Measurements from ENCODE around the gene EPRS1. TPM values are rescaled to one million over a fixed set of nuclear protein-coding genes. Genes with fewer than 3 reads are reported as not detected.
"Not testable (repeated sequence)": the region's sequence is repeated elsewhere in the genome, so short reads cannot be mapped to it uniquely, and the experiment has no call there.

Gene EPRS1
- 100 to 1,000 TPM; 204 to 218 TPM for total RNA-seq

GRCh38 chr1:220046052-220046930 lies at the start of gene EPRS1:
Gene EPRS1 (minus strand): TSS chr1:220046505. CDS start chr1:220046388, 117 bp downstream.
- DNase-seq = peak; percentile 94 to 95
- peak within 1 kb of the TSS; percentile 98 to 100 for H3K4me3 Mint-ChIP-seq
- no peaks in the 10 kb centered on the region for H3K27me3 Mint-ChIP-seq (ENCODE audit: low read depth)
- ATAC-seq (replicated peaks in 1 of 2) = peak; percentile 98 to 99
- H3K27ac Mint-ChIP-seq = peak within 1 kb of the TSS; percentile 99
- H3K36me3 Mint-ChIP-seq (ENCODE audit: insufficient read depth in 2 of 2) = peaks cover 7 to 16% of the 10 kb centered on the region in 2 donors
- no peaks in the 10 kb centered on the region for H3K9me3 Mint-ChIP-seq
- peaks cover 47% of the 10 kb centered on the region for H3K4me1 Mint-ChIP-seq (ENCODE audit: low read depth)

GRCh38 chr1:220094016-220094911 lies 48.0 kb upstream of the EPRS1 start, which contains the start of gene IARS2:
Gene IARS2 (plus strand): TSS chr1:220094132. CDS start chr1:220094217, 85 bp downstream.
- Mint-ChIP-seq H3K4me1 (ENCODE audit: low read depth) (peaks cover 36% of the 10 kb centered on the region), H3K36me3 (ENCODE audit: insufficient read depth in 2 of 2) (peaks cover 4 to 15% of the 10 kb centered on the region in 2 donors), H3K27me3 (ENCODE audit: low read depth) (no peaks in the 10 kb centered on the region), H3K9me3 (no peaks in the 10 kb centered on the region), H3K27ac (peak within 1 kb of the TSS; percentile 73), H3K4me3 (peak within 1 kb of the TSS; percentile 57 to 75)
- ATAC-seq (replicated peaks in 1 of 2) (peak; percentile 79 to 80), DNase-seq (peak; percentile 94 to 95)

DNA sequence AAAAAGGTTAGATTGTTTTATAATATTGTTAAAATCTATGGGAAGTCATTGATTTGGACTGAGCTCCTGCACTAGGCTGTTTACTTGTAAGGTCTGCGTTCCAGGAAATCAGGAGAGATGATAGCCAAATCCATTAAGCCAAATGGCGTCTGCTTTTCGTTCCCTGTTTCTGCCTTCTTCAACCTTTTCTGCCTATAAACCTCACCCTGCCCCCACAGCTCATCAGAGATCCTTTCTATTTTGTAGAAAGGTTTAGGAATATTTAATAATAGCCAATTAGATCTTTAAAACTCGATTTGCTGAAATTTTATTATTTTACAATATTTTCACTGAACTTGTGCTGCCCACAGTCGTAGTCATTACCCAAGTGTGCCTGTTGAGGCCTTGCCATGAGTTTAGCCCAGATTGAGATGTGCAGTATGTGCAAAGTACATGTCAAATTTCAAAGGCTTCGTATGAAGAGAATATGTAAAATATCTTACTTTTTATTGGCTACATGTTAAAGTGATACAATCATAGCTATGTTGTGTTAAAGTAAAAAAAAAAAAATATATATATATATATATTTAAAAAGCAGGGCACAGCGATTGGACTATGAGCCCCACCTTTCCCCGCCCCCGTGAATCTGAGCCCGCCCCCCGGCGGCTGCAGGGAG lies 47.2 kb upstream of the EPRS1 start:
- peaks cover 36% of the 10 kb centered on the region for H3K4me1 Mint-ChIP-seq (ENCODE audit: low read depth)
- no peaks in the 10 kb centered on the region for H3K9me3 Mint-ChIP-seq
- peak overlapping the region; percentile 13 to 44 for H3K4me3 Mint-ChIP-seq
- no peaks in the 10 kb centered on the region for H3K27me3 Mint-ChIP-seq (ENCODE audit: low read depth)
- ATAC-seq (replicated peaks in 1 of 2) = peak in 1 of 2 donors; percentile 2
- peak overlapping the region; percentile 73 for H3K27ac Mint-ChIP-seq
- H3K36me3 Mint-ChIP-seq (ENCODE audit: insufficient read depth in 2 of 2) = peaks cover 4 to 15% of the 10 kb centered on the region in 2 donors
- peak in 1 of 2 donors; percentile 5 for DNase-seq

DNA sequence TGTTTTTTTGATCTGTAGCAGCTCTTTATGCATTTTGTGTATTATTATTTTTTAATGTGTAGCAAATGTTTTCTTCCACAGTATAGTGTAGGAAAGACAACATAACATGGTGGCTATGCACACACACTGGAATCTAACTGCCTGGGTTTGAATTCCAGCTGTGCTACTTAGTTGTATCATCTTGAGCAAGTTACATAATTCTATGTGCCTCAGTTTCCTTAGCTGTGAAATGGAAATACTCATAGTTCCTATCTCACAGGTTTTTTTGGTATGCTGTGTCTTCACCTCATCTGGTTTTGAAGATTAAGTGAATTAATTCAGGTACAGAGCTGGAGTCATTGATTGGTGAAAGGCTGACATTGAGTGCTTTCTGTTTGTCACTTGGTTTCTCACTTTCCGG lies 46.4 kb upstream of the EPRS1 start:
- H3K27ac Mint-ChIP-seq = no peak overlapping the region
- peaks cover 4 to 14% of the 10 kb centered on the region in 2 donors for H3K36me3 Mint-ChIP-seq (ENCODE audit: insufficient read depth in 2 of 2)
- ATAC-seq (replicated peaks in 1 of 2) = no peak
- H3K9me3 Mint-ChIP-seq = no peaks in the 10 kb centered on the region
- H3K4me1 Mint-ChIP-seq (ENCODE audit: low read depth) = peaks cover 29% of the 10 kb centered on the region
- DNase-seq = no peak
- no peaks in the 10 kb centered on the region for H3K27me3 Mint-ChIP-seq (ENCODE audit: low read depth)
- no peak overlapping the region for H3K4me3 Mint-ChIP-seq

GRCh38 chr1:220089650-220090556 lies 43.6 kb upstream of the EPRS1 start, which contains the start of gene BPNT1:
Gene BPNT1 (minus strand): TSS chr1:220089788. CDS start chr1:220079846, 9,942 bp downstream.
- no peaks in the 10 kb centered on the region for H3K9me3 Mint-ChIP-seq
- DNase-seq (peak; percentile 96 to 97), ATAC-seq (replicated peaks in 1 of 2) (peak; percentile 78 to 79)
- peaks cover 0 to 3% of the 10 kb centered on the region in 2 donors for H3K36me3 Mint-ChIP-seq (ENCODE audit: insufficient read depth in 2 of 2)
- no peaks in the 10 kb centered on the region for H3K27me3 Mint-ChIP-seq (ENCODE audit: low read depth)
- peak within 1 kb of the TSS; percentile 98 for H3K27ac Mint-ChIP-seq
- peaks cover 10% of the 10 kb centered on the region for H3K4me1 Mint-ChIP-seq (ENCODE audit: low read depth)
- peak within 1 kb of the TSS; percentile 95 to 100 for H3K4me3 Mint-ChIP-seq

GRCh38 chr1:220086261-220086686 lies 40.0 kb upstream of the EPRS1 start:
- not testable (repeated sequence) for H3K27me3 Mint-ChIP-seq (ENCODE audit: low read depth); H3K9me3 Mint-ChIP-seq; ATAC-seq (replicated peaks in 1 of 2); H3K36me3 Mint-ChIP-seq (ENCODE audit: insufficient read depth in 2 of 2); H3K4me1 Mint-ChIP-seq (ENCODE audit: low read depth); H3K27ac Mint-ChIP-seq; H3K4me3 Mint-ChIP-seq; DNase-seq

- H3K9me3 Mint-ChIP-seq = no peaks in the 10 kb centered on the region
- H3K4me3 Mint-ChIP-seq = no peak overlapping the region
These were observed 38.2 kb upstream of the EPRS1 start for GRCh38 chr1:220084460-220084859.

GRCh38 chr1:220077887-220078286 lies 31.6 kb upstream of the EPRS1 start:
- no peaks in the 10 kb centered on the region for H3K4me1 Mint-ChIP-seq (ENCODE audit: low read depth)
- H3K27ac Mint-ChIP-seq = no peak overlapping the region
- no peak overlapping the region for H3K4me3 Mint-ChIP-seq
- DNase-seq = no peak
- H3K27me3 Mint-ChIP-seq (ENCODE audit: low read depth) = no peaks in the 10 kb centered on the region
- peak; percentile 43 to 69 for ATAC-seq (replicated peaks in 1 of 2)
- H3K9me3 Mint-ChIP-seq = no peaks in the 10 kb centered on the region
- peaks cover 0 to 4% of the 10 kb centered on the region in 2 donors for H3K36me3 Mint-ChIP-seq (ENCODE audit: insufficient read depth in 2 of 2)

More at GRCh38 chr1:220084460-220084859, 38.2 kb upstream of the EPRS1 start:
- Mint-ChIP-seq H3K27ac (no peak overlapping the region), H3K4me1 (ENCODE audit: low read depth) (no peaks in the 10 kb centered on the region), H3K27me3 (ENCODE audit: low read depth) (no peaks in the 10 kb centered on the region), H3K36me3 (ENCODE audit: insufficient read depth in 2 of 2) (peaks cover 0 to under 1% of the 10 kb centered on the region in 2 donors)
- ATAC-seq (replicated peaks in 1 of 2) = no peak
- DNase-seq = no peak

DNA sequence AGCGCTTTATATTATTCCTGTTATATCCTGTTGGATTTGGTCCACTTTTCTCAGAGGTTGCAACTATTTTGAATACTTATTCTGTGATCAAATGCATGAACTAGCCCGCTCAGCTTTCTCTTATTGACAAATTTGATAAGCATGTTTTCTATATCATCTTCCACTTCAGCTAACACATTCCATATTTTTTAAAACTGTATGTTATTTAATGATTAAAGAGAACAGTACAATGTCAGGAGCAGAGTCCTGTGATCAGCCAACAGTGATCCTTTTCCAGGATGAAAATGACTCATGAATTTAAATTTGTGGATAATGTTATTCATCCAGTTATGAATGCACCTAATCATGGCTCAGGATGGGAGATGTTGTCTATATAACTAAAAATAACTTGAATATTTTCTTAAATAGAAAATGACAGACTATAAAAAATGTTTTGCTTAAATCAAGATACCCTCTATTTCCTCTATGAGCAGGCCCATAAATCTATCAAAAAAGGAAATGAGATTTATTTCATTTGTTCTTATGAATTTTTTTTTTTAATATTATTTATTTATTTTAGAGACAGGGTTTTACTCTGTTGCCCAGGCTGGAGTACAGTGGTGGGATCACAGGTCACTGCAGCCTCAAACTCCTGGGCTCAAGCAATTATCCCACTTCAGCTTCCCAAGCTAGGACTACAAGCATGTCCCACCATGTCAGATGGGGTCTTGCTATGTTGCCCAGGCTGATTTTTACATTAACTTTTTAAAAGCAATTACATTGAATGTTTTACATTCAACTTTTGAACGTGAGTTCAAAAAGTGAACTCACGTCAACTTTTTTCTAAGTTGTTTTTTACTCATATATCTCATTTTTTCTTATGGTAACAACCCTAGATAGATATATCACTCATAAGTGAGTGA lies 30.8 kb upstream of the EPRS1 start:
- H3K27me3 Mint-ChIP-seq (ENCODE audit: low read depth) = no peaks in the 10 kb centered on the region

GRCh38 chr1:220067269-220068204 lies 21.2 kb upstream of the EPRS1 start:
- DNase-seq (no peak), ATAC-seq (replicated peaks in 1 of 2) (no peak)
- Mint-ChIP-seq H3K4me1 (ENCODE audit: low read depth) (no peaks in the 10 kb centered on the region), H3K36me3 (ENCODE audit: insufficient read depth in 2 of 2) (peaks cover 4 to 12% of the 10 kb centered on the region in 2 donors), H3K9me3 (no peaks in the 10 kb centered on the region), H3K27me3 (ENCODE audit: low read depth) (no peaks in the 10 kb centered on the region), H3K27ac (no peak overlapping the region), H3K4me3 (no peak overlapping the region)

More for the DNA sequence above, 30.8 kb upstream of the EPRS1 start:
- H3K9me3 Mint-ChIP-seq = no peaks in the 10 kb centered on the region
- H3K4me1 Mint-ChIP-seq (ENCODE audit: low read depth) = no peaks in the 10 kb centered on the region
- no peak overlapping the region for H3K27ac Mint-ChIP-seq
- DNase-seq = no peak
- no peak for ATAC-seq (replicated peaks in 1 of 2)
- H3K4me3 Mint-ChIP-seq = no peak overlapping the region
- H3K36me3 Mint-ChIP-seq (ENCODE audit: insufficient read depth in 2 of 2) = peaks cover 0 to 6% of the 10 kb centered on the region in 2 donors
